ENCODE measurements around the gene OTOS. TPM values are rescaled to one million over a fixed set of nuclear protein-coding genes. Genes with fewer than 3 reads are reported as not detected.

The OTOS gene
- total and polyA plus RNA-seq, 2 donors (not counting 1 experiment from before 2014, with no cell fraction given) = not detected

- peak; percentile 57 for ATAC-seq (ENCODE audit: low read depth)
- CTCF ChIA-PET = interaction anchor here (1.1 to 1.2 kb wide), 2 partner anchors 89 to 289 kb away, joined by 4 read pairs; no protein-coding TSS in a partner anchor
Measured at GRCh38 chr2:240149943-240150784, 9.7 kb upstream of the OTOS start.

More at GRCh38 chr2:240149943-240150784, 9.7 kb upstream of the OTOS start:
- Histone ChIP-seq H3K27me3 (replicated peaks in 1 of 4; ENCODE audit: control extremely low read depth in 1 of 4, control insufficient read depth in 3 of 4, insufficient read depth in 4 of 4, low read length in 3 of 4) (peaks cover 0 to 7% (median 0%) of the 10 kb centered on the region in 4 experiments), H3K79me2 (ENCODE audit: control insufficient read depth, insufficient read depth, low read length) (no peaks in the 10 kb centered on the region), H2AFZ (ENCODE audit: insufficient read depth, low read depth, low read length, poor library complexity, severe bottlenecking) (no peak overlapping the region), H3K27ac (ENCODE audit: low read length in 2 of 2) (no peak overlapping the region), H3K4me3 (ENCODE audit: control extremely low read depth in 1 of 5, extremely low read depth in 1 of 5, insufficient read depth in 1 of 5, low read depth in 2 of 5, low read length in 4 of 5) (no peak overlapping the region), H3K36me3 (replicated peaks in 1 of 2; ENCODE audit: control extremely low read depth in 1 of 2, control insufficient read depth in 1 of 2, extremely low read depth in 1 of 2, insufficient read depth in 2 of 2, low read length in 1 of 2) (no peaks in the 10 kb centered on the region), H3K4me2 (replicated peaks; ENCODE audit: low read depth, low read length, poor library complexity, severe bottlenecking) (no peak overlapping the region), H3K9me3 (ENCODE audit: control extremely low read depth in 1 of 3, control insufficient read depth in 2 of 3, insufficient read depth in 1 of 3, low read length in 2 of 3) (no peaks in the 10 kb centered on the region), H3K9ac (ENCODE audit: low read length) (no peak overlapping the region), H3K4me1 (ENCODE audit: control insufficient read depth in 2 of 2, insufficient read depth in 2 of 2, low read length in 2 of 2) (no peaks in the 10 kb centered on the region), H4K20me1 (ENCODE audit: control insufficient read depth, insufficient read depth, low read length, poor library complexity, severe bottlenecking) (no peaks in the 10 kb centered on the region)
- 34% methylated on average over 7 of the region's 12 CpGs for WGBS (ENCODE audit: insufficient coverage)
- DNase-seq = peak; percentile 39
- Mint-ChIP-seq H3K27me3 (peaks cover 18% of the 10 kb centered on the region), H3K4me1 (no peaks in the 10 kb centered on the region), H3K27ac (no peak overlapping the region), H3K9me3 (ENCODE audit: insufficient read depth) (peaks cover 3% of the 10 kb centered on the region), H3K4me3 (no peak overlapping the region)
- POLR2A ChIA-PET = no interaction called here
- no peak for TF ChIP-seq EZH2 (IDR thresholded peaks at IDR 0.05; ENCODE audit: borderline replicate concordance, insufficient read depth, low read depth, low read length, poor library complexity, severe bottlenecking)
- TF ChIP-seq CTCF (IDR thresholded peaks at IDR 0.05) = peak; percentile 67
- intact Hi-C loops (cut with micrococcal nuclease) = no loop called here
